ENCODE results near the gene TGFBI.

- no peak for TF ChIP-seq CTCF (conservative IDR thresholded peaks at IDR 0.05 in 1 of 2, IDR thresholded peaks at IDR 0.05 in 1 of 2; ENCODE audit: low read depth in 1 of 2, low read length in 2 of 2)
- no peak for TF ChIP-seq EZH2 (IDR thresholded peaks at IDR 0.05; ENCODE audit: low read length, missing control alignments)
These were observed 4.4 kb downstream of the TGFBI start for GRCh38 chr5:136033234-136033633.

Measured in fibroblast of lung (primary cell).